Peyer's patch (tissue), 4 donors: ENCODE data around the gene LIMCH1.

ENCODE experiments used
- CTCF ChIP-seq, 6 experiments: fragments of 450-650 bp in 4 of 6; fragments of 200-600 bp in 2 of 6; sonication (generic) in 1 of 6; IDR thresholded peaks; one replicate each; pipeline ENCODE4 v1.5.1; 2017 to 2019; ENCODE audit warnings: antibody characterized with exemption in 6 of 6, mild to moderate bottlenecking in 3 of 6, moderate library complexity in 1 of 6
- POLR2A ChIP-seq, 2 donors: fragments of 450-650 bp; IDR thresholded peaks; one replicate each; pipeline ENCODE4 v1.5.1; 2017; ENCODE audit warnings: antibody characterized with exemption in 2 of 2, mild to moderate bottlenecking in 2 of 2, moderate library complexity in 2 of 2

DNA sequence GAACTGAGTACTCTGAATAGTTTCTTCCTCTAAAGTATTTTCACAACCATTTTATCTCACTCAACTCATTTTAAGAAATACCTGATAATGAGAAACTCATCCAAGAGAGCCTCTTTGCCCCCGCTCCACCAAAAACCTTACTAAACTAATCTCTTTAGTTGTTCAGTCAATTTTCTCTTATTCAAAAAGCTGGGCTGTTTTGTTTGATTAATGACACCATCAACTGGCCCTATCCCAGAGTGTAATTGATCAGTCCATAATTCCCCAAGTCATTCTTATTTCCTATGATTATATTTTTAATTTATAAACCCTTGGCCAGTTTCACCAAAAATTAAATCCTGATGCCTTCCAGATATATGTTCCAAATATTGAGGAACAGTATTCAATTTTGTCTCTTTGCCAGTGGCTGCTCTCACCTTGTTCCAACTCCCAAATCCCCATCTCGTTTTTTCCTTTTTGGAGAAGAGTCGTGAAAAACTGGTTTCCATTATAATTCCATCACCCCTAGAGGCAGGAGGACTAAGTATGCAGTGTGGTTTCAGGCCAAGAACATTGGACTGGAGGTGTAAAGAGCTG is 10.4 kb downstream of the LIMCH1 start:
- TF ChIP-seq CTCF (IDR thresholded peaks at IDR 0.05) (no peak), POLR2A (IDR thresholded peaks at IDR 0.05) (no peak)
